ENCODE measurements around the gene PREP.

- no peak for TF ChIP-seq CTCF (IDR thresholded peaks at IDR 0.05; ENCODE audit: insufficient read depth, low read length, poor library complexity, severe bottlenecking)
- TF ChIP-seq EZH2phosphoT487 (conservative IDR thresholded peaks at IDR 0.05; ENCODE audit: low read length), result no peak
These were observed 65.9 kb downstream of the PREP start for GRCh38 chr6:105336986-105337385.
